ENCODE results near the gene MGAT5B.

DNA sequence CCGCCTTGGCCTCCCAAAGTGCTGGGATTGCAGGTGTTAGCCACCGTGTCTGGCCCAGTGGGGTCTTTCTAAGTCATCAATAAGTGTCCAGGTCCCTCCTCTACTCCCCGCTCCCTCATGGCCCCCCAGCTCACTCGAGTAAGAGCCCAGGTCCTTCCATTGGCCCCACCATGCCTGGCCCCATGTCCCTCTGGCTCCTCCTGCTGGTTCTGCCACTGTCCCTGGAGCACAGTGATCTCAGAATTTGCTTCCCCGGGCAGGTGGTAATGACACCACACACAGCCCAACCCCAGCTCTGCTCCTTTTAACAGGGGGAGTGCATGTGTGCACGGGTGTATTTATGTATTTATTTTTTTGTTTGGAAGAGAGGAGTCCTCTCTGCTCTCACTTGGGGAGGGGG, 19.6 kb downstream of the MGAT5B start:
- TF ChIP-seq NR2C1 (IDR thresholded peaks at IDR 0.05) = no peak
- no peak for TF ChIP-seq NR2C1 (tag; IDR thresholded peaks at IDR 0.05)
- TF ChIP-seq POLR2A (conservative IDR thresholded peaks at IDR 0.05) = no peak
- peak in 1 of 2 experiments; percentile 43; a peak in 2 of 4 replicates for TF ChIP-seq RAD21 (CRISPR knock-in tag; conservative IDR thresholded peaks at IDR 0.05 in 1 of 2, IDR thresholded peaks at IDR 0.05 in 1 of 2)
- TF ChIP-seq TAF1 (IDR thresholded peaks at IDR 0.05; ENCODE audit: control insufficient read depth, extremely low read depth, insufficient read depth, low read length, severe bottlenecking) = no peak
- TF ChIP-seq TEAD4 (IDR thresholded peaks at IDR 0.05; ENCODE audit: low read length) = no peak
- no peak for TF ChIP-seq TEAD4 (CRISPR knock-in tag; IDR thresholded peaks at IDR 0.05; ENCODE audit: borderline replicate concordance)
- no peak for TF ChIP-seq ZNF696 (CRISPR knock-in tag; conservative IDR thresholded peaks at IDR 0.05)
- TF ChIP-seq, protein P1, sequence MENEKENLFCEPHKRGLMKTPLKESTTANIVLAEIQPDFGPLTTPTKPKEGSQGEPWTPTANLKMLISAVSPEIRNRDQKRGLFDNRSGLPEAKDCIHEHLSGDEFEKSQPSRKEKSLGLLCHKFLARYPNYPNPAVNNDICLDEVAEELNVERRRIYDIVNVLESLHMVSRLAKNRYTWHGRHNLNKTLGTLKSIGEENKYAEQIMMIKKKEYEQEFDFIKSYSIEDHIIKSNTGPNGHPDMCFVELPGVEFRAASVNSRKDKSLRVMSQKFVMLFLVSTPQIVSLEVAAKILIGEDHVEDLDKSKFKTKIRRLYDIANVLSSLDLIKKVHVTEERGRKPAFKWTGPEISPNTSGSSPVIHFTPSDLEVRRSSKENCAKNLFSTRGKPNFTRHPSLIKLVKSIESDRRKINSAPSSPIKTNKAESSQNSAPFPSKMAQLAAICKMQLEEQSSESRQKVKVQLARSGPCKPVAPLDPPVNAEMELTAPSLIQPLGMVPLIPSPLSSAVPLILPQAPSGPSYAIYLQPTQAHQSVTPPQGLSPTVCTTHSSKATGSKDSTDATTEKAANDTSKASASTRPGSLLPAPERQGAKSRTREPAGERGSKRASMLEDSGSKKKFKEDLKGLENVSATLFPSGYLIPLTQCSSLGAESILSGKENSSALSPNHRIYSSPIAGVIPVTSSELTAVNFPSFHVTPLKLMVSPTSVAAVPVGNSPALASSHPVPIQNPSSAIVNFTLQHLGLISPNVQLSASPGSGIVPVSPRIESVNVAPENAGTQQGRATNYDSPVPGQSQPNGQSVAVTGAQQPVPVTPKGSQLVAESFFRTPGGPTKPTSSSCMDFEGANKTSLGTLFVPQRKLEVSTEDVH (IDR thresholded peaks at IDR 0.05; ENCODE audit: low read depth, partially characterized antibody) = no peak
- no peak for TF ChIP-seq ZFP36 (IDR thresholded peaks at IDR 0.05; ENCODE audit: low read depth, low read length, partially characterized antibody)
